HG02870 (cell line): ENCODE data around the gene C19orf38.
A peak's percentile ranks its signal among the peaks of the same experiment; 100 is the strongest.
"Not testable (repeated sequence)": the region's sequence is repeated elsewhere in the genome, so short reads cannot be mapped to it uniquely, and the experiment has no call there.

Experiments
- ATAC-seq: cut with Tn5 transposase; IDR thresholded peaks from one replicate; pipeline ENCODE4 v1.9.1; 2021; ENCODE audit warnings: mild to moderate bottlenecking, moderate library complexity; ENCODE audit not compliant: unreplicated experiment

Gene C19orf38

GRCh38 chr19:10820173-10820572 is 28.0 kb upstream of the C19orf38 start:
- no peak for ATAC-seq

GRCh38 chr19:10823690-10824089 is 24.5 kb upstream of the C19orf38 start:
- ATAC-seq = no peak

GRCh38 chr19:10826231-10826630 is 22.0 kb upstream of the C19orf38 start:
- no peak for ATAC-seq

GRCh38 chr19:10826846-10827245 is 21.4 kb upstream of the C19orf38 start:
- no peak for ATAC-seq

GRCh38 chr19:10828981-10829821 is 19.0 kb upstream of the C19orf38 start:
- ATAC-seq = no peak

GRCh38 chr19:10829967-10830366 is 18.2 kb upstream of the C19orf38 start:
- ATAC-seq = no peak

- ATAC-seq = no peak
Observed at GRCh38 chr19:10830370-10830769, 17.8 kb upstream of the C19orf38 start.

- no peak for ATAC-seq
Observed at GRCh38 chr19:10830931-10831779, 17.1 kb upstream of the C19orf38 start.

- ATAC-seq = no peak
Observed at GRCh38 chr19:10831987-10832938, 16.0 kb upstream of the C19orf38 start.

- no peak for ATAC-seq
Observed at GRCh38 chr19:10832939-10833296, 15.3 kb upstream of the C19orf38 start.

GRCh38 chr19:10835089-10835753 is 13.0 kb upstream of the C19orf38 start:
- ATAC-seq = no peak

- ATAC-seq = peak; percentile 75
Observed at GRCh38 chr19:10835754-10836478, 12.3 kb upstream of the C19orf38 start, which contains the start of gene TMED1. Gene TMED1 (minus strand): TSS chr19:10836212. CDS start chr19:10836191, 21 bp downstream.

GRCh38 chr19:10836479-10837330 is 11.5 kb upstream of the C19orf38 start:
- no peak for ATAC-seq

- not testable (repeated sequence) for ATAC-seq
Observed at GRCh38 chr19:10837649-10838048, 10.6 kb upstream of the C19orf38 start.

GRCh38 chr19:10838377-10838776 is 9.8 kb upstream of the C19orf38 start:
- no peak for ATAC-seq

- ATAC-seq = no peak
Observed at GRCh38 chr19:10839114-10840050, 8.8 kb upstream of the C19orf38 start.

- no peak for ATAC-seq
Observed at GRCh38 chr19:10842788-10843187, 5.4 kb upstream of the C19orf38 start.
